ENCODE data around the gene SLC23A1.

SLC23A1 gene

DNA sequence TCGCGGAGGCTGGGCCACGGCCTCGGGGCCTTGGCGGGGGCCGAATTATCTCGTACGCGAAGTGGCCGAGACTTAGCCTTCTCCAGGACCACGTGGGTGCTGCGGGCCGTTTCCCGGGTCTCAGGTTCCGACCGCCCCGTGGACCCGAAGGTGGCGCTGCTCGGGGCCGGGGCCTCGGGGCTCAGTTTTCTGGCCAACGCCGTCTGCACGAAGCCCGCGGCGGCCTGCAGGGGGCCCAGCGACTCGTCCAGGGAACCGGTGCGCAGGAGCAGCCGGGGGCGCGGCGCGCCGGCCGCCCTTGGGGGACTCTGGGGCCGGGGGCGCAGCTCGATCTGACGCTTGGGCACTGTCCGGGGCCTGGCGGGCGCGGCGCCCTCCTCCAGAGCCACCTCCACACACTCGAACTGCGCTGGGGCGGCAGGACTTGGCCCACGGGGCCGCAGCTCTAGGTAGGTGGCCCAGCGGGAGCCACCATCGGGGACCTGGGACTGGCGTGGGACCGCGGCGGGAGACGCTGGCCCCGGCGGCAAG is 11.1 kb upstream of the SLC23A1 start:
- H3F3A ChIP-seq (ENCODE audit: insufficient read depth, low read length) = no peaks in the 10 kb centered on the region
- no peaks in the 10 kb centered on the region for H3K27me3 ChIP-seq (ENCODE audit: insufficient read depth, low read length)
- H3K27ac ChIP-seq (ENCODE audit: low read depth, low read length, poor library complexity, severe bottlenecking) = peak overlapping the region; percentile 98
- H3K9me2 ChIP-seq (ENCODE audit: low read depth, low read length) = no peaks in the 10 kb centered on the region
- no peak overlapping the region for H2AFZ ChIP-seq (ENCODE audit: low read length)
- H4K20me1 ChIP-seq (ENCODE audit: insufficient read depth, low read length) = no peaks in the 10 kb centered on the region
- H3K4me1 ChIP-seq (ENCODE audit: insufficient read depth, low read length, severe bottlenecking) = peaks cover 62% of the 10 kb centered on the region
- peak overlapping the region; percentile 90 for H3K4me3 ChIP-seq (ENCODE audit: low read depth, low read length, poor library complexity, severe bottlenecking)
- peak; percentile 77 for TF ChIP-seq CTCF (IDR thresholded peaks at IDR 0.05; ENCODE audit: low read length)
- TF ChIP-seq EZH2 (IDR thresholded peaks at IDR 0.05; ENCODE audit: borderline replicate concordance, low read length) = no peak
- peaks cover 4% of the 10 kb centered on the region; the same call in 1 of the 2 replicates for H3K36me3 ChIP-seq (ENCODE audit: insufficient read depth, low read length)
- H3K4me2 ChIP-seq (ENCODE audit: low read length) = peak overlapping the region; percentile 88
- no peaks in the 10 kb centered on the region for H3K9me3 ChIP-seq (ENCODE audit: low read length)
- no peaks in the 10 kb centered on the region; the same call in 1 of the 2 replicates for H3K79me2 ChIP-seq (ENCODE audit: insufficient read depth, low read length)
- peak overlapping the region; percentile 97 for H3K9ac ChIP-seq (ENCODE audit: low read length)

DNA sequence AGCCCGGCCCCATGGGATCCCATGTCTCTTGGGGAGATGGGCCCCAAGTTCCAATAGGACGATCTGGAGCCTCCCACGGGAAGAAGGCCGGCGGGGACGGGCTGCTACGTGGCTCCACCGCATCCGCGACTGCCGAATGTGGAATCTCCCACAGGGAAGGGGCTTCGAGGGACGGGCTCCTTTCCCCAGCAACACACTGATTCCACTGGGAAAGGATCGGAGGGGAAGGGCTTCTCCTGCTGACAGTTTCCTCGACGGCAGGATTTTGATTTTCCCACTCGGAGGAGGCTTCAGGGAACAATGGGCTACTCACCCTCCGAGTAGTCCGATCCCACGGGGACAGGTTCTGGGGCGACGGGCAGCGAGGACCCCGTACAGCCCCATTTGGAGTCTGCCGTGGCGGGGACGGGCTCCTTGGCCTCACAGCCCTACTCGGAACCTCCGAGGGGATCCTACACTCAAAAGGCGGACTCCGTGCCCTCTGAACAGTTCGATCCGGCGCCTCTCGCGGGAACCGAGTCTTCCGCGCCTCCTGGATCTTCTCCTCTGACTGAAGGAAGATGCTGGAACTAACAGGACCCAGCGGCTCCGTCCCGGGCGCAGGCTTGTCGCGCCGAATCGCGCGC is 10.5 kb upstream of the SLC23A1 start:
- no peaks in the 10 kb centered on the region for H3K9me2 ChIP-seq (ENCODE audit: low read depth, low read length)
- H3K9me3 ChIP-seq (ENCODE audit: low read length) = no peaks in the 10 kb centered on the region
- no peaks in the 10 kb centered on the region for H4K20me1 ChIP-seq (ENCODE audit: insufficient read depth, low read length)
- H3F3A ChIP-seq (ENCODE audit: insufficient read depth, low read length) = no peaks in the 10 kb centered on the region
- TF ChIP-seq EZH2 (IDR thresholded peaks at IDR 0.05; ENCODE audit: borderline replicate concordance, low read length) = no peak
- TF ChIP-seq CTCF (IDR thresholded peaks at IDR 0.05; ENCODE audit: low read length) = no peak
- peaks cover 65% of the 10 kb centered on the region for H3K4me1 ChIP-seq (ENCODE audit: insufficient read depth, low read length, severe bottlenecking)
- peak overlapping the region; percentile 88 for H3K4me2 ChIP-seq (ENCODE audit: low read length)
- H3K27me3 ChIP-seq (ENCODE audit: insufficient read depth, low read length) = no peaks in the 10 kb centered on the region
- peak overlapping the region; percentile 90 for H3K4me3 ChIP-seq (ENCODE audit: low read depth, low read length, poor library complexity, severe bottlenecking)
- H2AFZ ChIP-seq (ENCODE audit: low read length) = no peak overlapping the region
- H3K79me2 ChIP-seq (ENCODE audit: insufficient read depth, low read length) = no peaks in the 10 kb centered on the region; the same call in 1 of the 2 replicates
- peak overlapping the region; percentile 98 for H3K27ac ChIP-seq (ENCODE audit: low read depth, low read length, poor library complexity, severe bottlenecking)
- peak overlapping the region; percentile 97 for H3K9ac ChIP-seq (ENCODE audit: low read length)
- peaks cover 7% of the 10 kb centered on the region; the same call in 1 of the 2 replicates for H3K36me3 ChIP-seq (ENCODE audit: insufficient read depth, low read length)

- H3K27ac ChIP-seq (ENCODE audit: low read depth, low read length, poor library complexity, severe bottlenecking) = peak overlapping the region; percentile 98
- no peaks in the 10 kb centered on the region for H3K9me3 ChIP-seq (ENCODE audit: low read length)
- H3K9me2 ChIP-seq (ENCODE audit: low read depth, low read length) = no peaks in the 10 kb centered on the region
- H3F3A ChIP-seq (ENCODE audit: insufficient read depth, low read length) = no peaks in the 10 kb centered on the region
- no peaks in the 10 kb centered on the region for H4K20me1 ChIP-seq (ENCODE audit: insufficient read depth, low read length)
- H3K4me1 ChIP-seq (ENCODE audit: insufficient read depth, low read length, severe bottlenecking) = peaks cover 71% of the 10 kb centered on the region
- no peaks in the 10 kb centered on the region for H3K27me3 ChIP-seq (ENCODE audit: insufficient read depth, low read length)
- no peak for TF ChIP-seq EZH2 (IDR thresholded peaks at IDR 0.05; ENCODE audit: borderline replicate concordance, low read length)
- TF ChIP-seq CTCF (IDR thresholded peaks at IDR 0.05; ENCODE audit: low read length) = peak; percentile 88
- H3K36me3 ChIP-seq (ENCODE audit: insufficient read depth, low read length) = peaks cover 13% of the 10 kb centered on the region
- H3K9ac ChIP-seq (ENCODE audit: low read length) = peak overlapping the region; percentile 97
- H3K79me2 ChIP-seq (ENCODE audit: insufficient read depth, low read length) = no peaks in the 10 kb centered on the region; the same call in 1 of the 2 replicates
- H3K4me3 ChIP-seq (ENCODE audit: low read depth, low read length, poor library complexity, severe bottlenecking) = peak overlapping the region; percentile 90
- peak overlapping the region; percentile 88 for H3K4me2 ChIP-seq (ENCODE audit: low read length)
- H2AFZ ChIP-seq (ENCODE audit: low read length) = no peak overlapping the region
These were observed 9.8 kb upstream of the SLC23A1 start for GRCh38 chr5:139392678-139393496.
